Nephron (organoid): ENCODE measurements around the gene AREL1.

ENCODE experiments used
- H3K27ac Mint-ChIP-seq, 3 experiments: 2 replicates each; pipeline ENCODE4 v1.8.0; 2020; ENCODE audit warnings: mixed read lengths in 3 of 3, mild to moderate bottlenecking in 2 of 3, moderate library complexity in 1 of 3
- H3K27me3 Mint-ChIP-seq: 2 replicates; pipeline ENCODE4 v1.8.0; 2021; ENCODE audit warnings: low read depth, mild to moderate bottlenecking, moderate library complexity, mixed read lengths
- H3K36me3 Mint-ChIP-seq: 2 replicates; pipeline ENCODE4 v1.8.0; 2020; ENCODE audit warnings: low read depth, mixed read lengths
- H3K4me1 Mint-ChIP-seq: 2 replicates; pipeline ENCODE4 v1.8.0; 2020; ENCODE audit warnings: mixed read lengths
- H3K4me3 Mint-ChIP-seq, 3 experiments: 2 replicates each; pipeline ENCODE4 v1.8.0; 2020; ENCODE audit warnings: mild to moderate bottlenecking in 3 of 3, mixed read lengths in 3 of 3, moderate library complexity in 2 of 3
- H3K9me3 Mint-ChIP-seq: 2 replicates; pipeline ENCODE4 v1.8.0; 2020; ENCODE audit warnings: mixed read lengths
- CTCF ChIP-seq, 3 experiments: fragments of 200-600 bp; sonication (generic); IDR thresholded peaks; one replicate each; pipeline ENCODE4 v1.5.0; 2021; ENCODE audit warnings: antibody characterized with exemption in 3 of 3; ENCODE audit not compliant: unreplicated experiment in 3 of 3

Gene AREL1

GRCh38 chr14:74661726-74662450, 51.0 kb downstream of the AREL1 start:
- no peaks in the 10 kb centered on the region for H3K27me3 Mint-ChIP-seq
- no peaks in the 10 kb centered on the region for H3K4me1 Mint-ChIP-seq
- H3K36me3 Mint-ChIP-seq, result peaks cover 51% of the 10 kb centered on the region
- no peak overlapping the region for H3K27ac Mint-ChIP-seq
- TF ChIP-seq CTCF (IDR thresholded peaks at IDR 0.05; ENCODE audit: unreplicated experiment in 3 of 3), result no peak
- no peaks in the 10 kb centered on the region for H3K9me3 Mint-ChIP-seq
- H3K4me3 Mint-ChIP-seq, result no peak overlapping the region

GRCh38 chr14:74660863-74661262, 52.0 kb downstream of the AREL1 start:
- Mint-ChIP-seq H3K27me3 (no peaks in the 10 kb centered on the region), H3K4me3 (no peak overlapping the region), H3K36me3 (peaks cover 44% of the 10 kb centered on the region), H3K4me1 (peaks cover 8% of the 10 kb centered on the region), H3K27ac (no peak overlapping the region), H3K9me3 (no peaks in the 10 kb centered on the region)
- TF ChIP-seq CTCF (IDR thresholded peaks at IDR 0.05; ENCODE audit: unreplicated experiment in 3 of 3), result no peak

GRCh38 chr14:74660167-74660566, 52.7 kb downstream of the AREL1 start:
- no peak overlapping the region for H3K4me3 Mint-ChIP-seq
- H3K36me3 Mint-ChIP-seq, result peaks cover 39% of the 10 kb centered on the region
- H3K27me3 Mint-ChIP-seq, result no peaks in the 10 kb centered on the region
- no peak for TF ChIP-seq CTCF (IDR thresholded peaks at IDR 0.05; ENCODE audit: unreplicated experiment in 3 of 3)
- peaks cover 15% of the 10 kb centered on the region for H3K4me1 Mint-ChIP-seq
- no peaks in the 10 kb centered on the region for H3K9me3 Mint-ChIP-seq
- H3K27ac Mint-ChIP-seq, result no peak overlapping the region

- H3K27me3 Mint-ChIP-seq, result no peaks in the 10 kb centered on the region
These were observed 54.2 kb downstream of the AREL1 start for GRCh38 chr14:74658535-74659131.

GRCh38 chr14:74656964-74657363, 55.9 kb downstream of the AREL1 start:
- Mint-ChIP-seq H3K36me3 (peaks cover 30% of the 10 kb centered on the region), H3K27me3 (no peaks in the 10 kb centered on the region), H3K4me1 (peaks cover 24% of the 10 kb centered on the region), H3K9me3 (no peaks in the 10 kb centered on the region), H3K4me3 (no peak overlapping the region), H3K27ac (peak overlapping the region in 1 of 3 experiments; percentile 80)
- no peak for TF ChIP-seq CTCF (IDR thresholded peaks at IDR 0.05; ENCODE audit: unreplicated experiment in 3 of 3)

More at GRCh38 chr14:74658535-74659131, 54.2 kb downstream of the AREL1 start:
- H3K4me1 Mint-ChIP-seq, result peaks cover 23% of the 10 kb centered on the region
- H3K27ac Mint-ChIP-seq, result no peak overlapping the region
- H3K9me3 Mint-ChIP-seq, result no peaks in the 10 kb centered on the region
- TF ChIP-seq CTCF (IDR thresholded peaks at IDR 0.05; ENCODE audit: unreplicated experiment in 3 of 3), result no peak
- H3K36me3 Mint-ChIP-seq, result peaks cover 38% of the 10 kb centered on the region
- H3K4me3 Mint-ChIP-seq, result no peak overlapping the region
